Endothelial cell (in vitro differentiated cells): Measurements from ENCODE around the gene PYCARD. TPM values are rescaled to one million over a fixed set of nuclear protein-coding genes. Genes with fewer than 3 reads are reported as not detected.
A peak's percentile ranks its signal among the peaks of the same experiment; 100 is the strongest.
"Not testable (repeated sequence)": the region's sequence is repeated elsewhere in the genome, so short reads cannot be mapped to it uniquely, and the experiment has no call there.

Experiments
- DNase-seq: peaks from one replicate; pipeline ENCODE4 v3.0.0; 2021; ENCODE audit warnings: low spot score
- H3K27ac Mint-ChIP-seq: one replicate; pipeline ENCODE4 v1.8.0; 2021; ENCODE audit warnings: mixed read lengths, inconsistent platforms; ENCODE audit not compliant: unreplicated experiment
- H3K27me3 Mint-ChIP-seq: one replicate; pipeline ENCODE4 v1.8.0; 2021; ENCODE audit warnings: mild to moderate bottlenecking, moderate library complexity, mixed read lengths, inconsistent platforms; ENCODE audit not compliant: unreplicated experiment
- H3K36me3 Mint-ChIP-seq: one replicate; pipeline ENCODE4 v1.8.0; 2021; ENCODE audit warnings: mild to moderate bottlenecking, low read depth, mixed read lengths, inconsistent platforms; ENCODE audit not compliant: unreplicated experiment
- H3K4me1 Mint-ChIP-seq: one replicate; pipeline ENCODE4 v1.8.0; 2021; ENCODE audit warnings: mild to moderate bottlenecking, mixed read lengths, inconsistent platforms; ENCODE audit not compliant: unreplicated experiment
- H3K4me3 Mint-ChIP-seq: one replicate; pipeline ENCODE4 v1.8.0; 2021; ENCODE audit warnings: mild to moderate bottlenecking, mixed read lengths, inconsistent platforms; ENCODE audit not compliant: unreplicated experiment
- H3K9me3 Mint-ChIP-seq: one replicate; pipeline ENCODE4 v1.8.0; 2021; ENCODE audit warnings: mixed read lengths, inconsistent platforms; ENCODE audit not compliant: unreplicated experiment
- total RNA-seq: library from RNA; stranded (reverse); fragmentation: NEBNext Ultra II Directional; extraction: Animal tissue kit (Norgen Biotek cat#: 25700); gene quantifications from one replicate; pipeline ENCODE4 v1.2.1, GENCODE V29; 2021; ENCODE audit not compliant: unreplicated experiment
- TF ChIP-seq, protein P1 (sequence below): fragments of 200-600 bp; sonication (generic); IDR thresholded peaks from one replicate; pipeline ENCODE4 v1.5.0; 2021; ENCODE audit warnings: antibody characterized with exemption; ENCODE audit not compliant: unreplicated experiment

Gene PYCARD
- total RNA-seq, 1 donor from 2014 or later = 35.6 TPM

DNA sequence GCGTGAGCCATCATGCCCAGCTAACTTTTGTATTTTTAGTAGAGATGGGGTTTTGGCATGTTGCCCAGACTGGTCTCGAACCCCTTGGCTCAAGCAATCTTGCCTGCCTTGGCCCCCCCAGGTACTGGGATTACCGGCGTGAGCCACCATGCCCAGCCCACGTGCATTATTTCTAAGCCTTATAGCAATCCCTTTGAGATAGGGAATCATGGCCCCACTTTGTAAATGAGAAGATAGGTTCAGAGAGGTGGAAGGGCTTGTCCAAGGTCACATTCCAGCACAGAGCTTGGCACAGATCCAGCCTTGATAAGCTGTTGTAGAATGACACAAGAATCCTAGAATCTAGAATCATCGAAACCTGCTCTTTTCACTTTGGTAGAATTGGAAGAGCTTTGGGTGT is 4.2 kb upstream of the PYCARD start:
- no peaks in the 10 kb centered on the region for H3K9me3 Mint-ChIP-seq
- peaks cover 7% of the 10 kb centered on the region for H3K27me3 Mint-ChIP-seq
- H3K4me1 Mint-ChIP-seq = peaks cover 7% of the 10 kb centered on the region
- H3K36me3 Mint-ChIP-seq = peaks cover 5% of the 10 kb centered on the region
- no peak overlapping the region for H3K27ac Mint-ChIP-seq
- H3K4me3 Mint-ChIP-seq = no peak overlapping the region
- no peak for DNase-seq
- TF ChIP-seq, protein P1, sequence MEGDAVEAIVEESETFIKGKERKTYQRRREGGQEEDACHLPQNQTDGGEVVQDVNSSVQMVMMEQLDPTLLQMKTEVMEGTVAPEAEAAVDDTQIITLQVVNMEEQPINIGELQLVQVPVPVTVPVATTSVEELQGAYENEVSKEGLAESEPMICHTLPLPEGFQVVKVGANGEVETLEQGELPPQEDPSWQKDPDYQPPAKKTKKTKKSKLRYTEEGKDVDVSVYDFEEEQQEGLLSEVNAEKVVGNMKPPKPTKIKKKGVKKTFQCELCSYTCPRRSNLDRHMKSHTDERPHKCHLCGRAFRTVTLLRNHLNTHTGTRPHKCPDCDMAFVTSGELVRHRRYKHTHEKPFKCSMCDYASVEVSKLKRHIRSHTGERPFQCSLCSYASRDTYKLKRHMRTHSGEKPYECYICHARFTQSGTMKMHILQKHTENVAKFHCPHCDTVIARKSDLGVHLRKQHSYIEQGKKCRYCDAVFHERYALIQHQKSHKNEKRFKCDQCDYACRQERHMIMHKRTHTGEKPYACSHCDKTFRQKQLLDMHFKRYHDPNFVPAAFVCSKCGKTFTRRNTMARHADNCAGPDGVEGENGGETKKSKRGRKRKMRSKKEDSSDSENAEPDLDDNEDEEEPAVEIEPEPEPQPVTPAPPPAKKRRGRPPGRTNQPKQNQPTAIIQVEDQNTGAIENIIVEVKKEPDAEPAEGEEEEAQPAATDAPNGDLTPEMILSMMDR = no peak

GRCh38 chr16:31204871-31205666 is 2.5 kb upstream of the PYCARD start:
- no peak overlapping the region for H3K4me3 Mint-ChIP-seq
- peaks cover 10% of the 10 kb centered on the region for H3K36me3 Mint-ChIP-seq
- no peak for DNase-seq
- TF ChIP-seq, protein P1 = no peak
- H3K27me3 Mint-ChIP-seq = peaks cover 13% of the 10 kb centered on the region
- no peak overlapping the region for H3K27ac Mint-ChIP-seq
- peaks cover 16% of the 10 kb centered on the region for H3K4me1 Mint-ChIP-seq
- no peaks in the 10 kb centered on the region for H3K9me3 Mint-ChIP-seq

DNA sequence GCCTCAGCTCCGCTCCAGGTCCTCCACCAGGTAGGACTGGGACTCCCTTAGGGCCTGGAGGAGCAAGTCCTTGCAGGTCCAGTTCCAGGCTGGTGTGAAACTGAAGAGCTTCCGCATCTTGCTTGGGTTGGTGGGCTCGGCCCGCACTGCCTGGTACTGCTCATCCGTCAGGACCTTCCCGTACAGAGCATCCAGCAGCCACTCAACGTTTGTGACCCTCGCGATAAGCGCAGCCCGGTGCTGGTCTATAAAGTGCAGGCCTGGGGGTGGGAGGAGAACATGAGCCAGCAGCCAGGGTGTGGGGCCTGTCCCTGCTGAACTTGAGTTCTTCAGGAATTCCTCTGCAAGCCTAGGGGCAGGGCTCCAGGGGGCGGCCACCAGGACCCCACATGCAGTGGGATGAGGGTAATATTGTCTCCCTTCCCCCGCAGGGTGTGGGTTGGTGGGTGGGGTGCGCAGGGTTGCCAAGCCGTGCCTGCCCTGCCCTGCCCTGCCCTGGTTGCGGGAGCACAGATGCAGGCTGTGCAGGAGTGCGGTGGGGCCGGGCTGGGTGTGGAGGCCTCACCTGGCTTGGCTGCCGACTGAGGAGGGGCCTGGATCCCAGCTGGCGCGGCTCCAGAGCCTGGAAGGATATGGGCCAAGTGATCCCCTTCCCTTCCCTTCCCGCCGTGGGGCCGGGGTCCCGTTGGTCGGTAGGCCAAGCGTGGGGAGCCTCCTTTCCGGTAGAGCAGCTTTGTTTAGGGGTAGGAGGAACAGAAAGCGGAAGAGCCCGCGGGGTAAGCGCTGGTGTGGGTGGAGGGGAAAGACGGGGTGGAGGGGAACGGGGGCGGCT is 762 bp downstream of the PYCARD start:
- H3K36me3 Mint-ChIP-seq = peaks cover 14% of the 10 kb centered on the region
- H3K27ac Mint-ChIP-seq = no peak overlapping the region
- peaks cover 42% of the 10 kb centered on the region for H3K4me1 Mint-ChIP-seq
- H3K4me3 Mint-ChIP-seq = peak overlapping the region; percentile 87
- peaks cover 13% of the 10 kb centered on the region for H3K27me3 Mint-ChIP-seq
- TF ChIP-seq, protein P1 = no peak
- DNase-seq = peak; percentile 48
- no peaks in the 10 kb centered on the region for H3K9me3 Mint-ChIP-seq

- peaks cover 49% of the 10 kb centered on the region for H3K4me1 Mint-ChIP-seq
- H3K9me3 Mint-ChIP-seq = no peaks in the 10 kb centered on the region
- peak overlapping the region; percentile 72 for H3K27ac Mint-ChIP-seq
- H3K36me3 Mint-ChIP-seq = peaks cover 17% of the 10 kb centered on the region
- TF ChIP-seq, protein P1 = no peak
- H3K27me3 Mint-ChIP-seq = peaks cover 15% of the 10 kb centered on the region
- H3K4me3 Mint-ChIP-seq = peak overlapping the region; percentile 87
- no peak for DNase-seq
Observed at GRCh38 chr16:31200821-31201568, 1.6 kb downstream of the PYCARD start.

DNA sequence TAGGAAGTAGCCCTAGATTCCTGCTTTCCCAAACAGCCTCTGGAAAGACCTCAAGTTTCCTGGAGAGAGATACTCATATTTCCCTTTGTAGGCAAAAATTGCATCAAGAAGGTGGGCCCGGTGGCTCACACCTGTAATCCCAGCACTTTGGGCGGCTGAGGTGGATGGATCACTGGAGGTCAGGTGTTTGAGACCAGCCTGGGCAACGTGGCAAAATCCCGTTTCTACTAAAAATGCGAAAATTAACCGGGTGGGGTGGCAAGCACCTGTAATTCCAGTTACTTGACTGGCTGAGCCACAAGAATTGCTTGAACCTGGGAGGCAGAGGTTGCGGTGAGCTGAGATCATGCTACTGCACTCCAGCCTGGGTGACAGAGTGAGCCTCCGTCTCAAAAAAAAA is 2.4 kb downstream of the PYCARD start:
- peak overlapping the region; percentile 40 for H3K4me3 Mint-ChIP-seq
- H3K27me3 Mint-ChIP-seq = peaks cover 17% of the 10 kb centered on the region
- not testable (repeated sequence) for H3K9me3 Mint-ChIP-seq, DNase-seq
- peak overlapping the region; percentile 4 for H3K27ac Mint-ChIP-seq
- H3K36me3 Mint-ChIP-seq = peaks cover 19% of the 10 kb centered on the region
- peaks cover 51% of the 10 kb centered on the region for H3K4me1 Mint-ChIP-seq
